Posterior vena cava (tissue), 2 donors: ENCODE data around the gene TBCK. TPM values are rescaled to one million over a fixed set of nuclear protein-coding genes. Genes with fewer than 3 reads are reported as not detected.

ENCODE experiments used
- total RNA-seq, 2 donors: library from RNA; stranded (reverse); fragmentation: NEBNext Ultra II Directional; extraction: Animal tissue kit (Norgen Biotek cat#: 25700); gene quantifications; one replicate each; pipeline ENCODE4 v1.2.1, GENCODE V29; 2021
- donor health status: DM: yes; HTN: yes; CAD: no.
- donor health status: DM: yes; HTN: yes; CAD: no.

TBCK gene
- total RNA-seq, 2 donors from 2014 or later = 29.1 to 37.1 TPM

Other genes with a start within 250 kb of the TBCK start
- gene AIMP1, start 341 bp upstream of the TBCK start, total RNA-seq = 10 to 100 TPM; 32.7 to 45.8 TPM
- not detected for gene GIMD1, start 52.6 kb upstream of the TBCK start, total RNA-seq